GM12878 (cell line): Measurements from ENCODE around the gene THAP9. TPM values are rescaled to one million over a fixed set of nuclear protein-coding genes. Genes with fewer than 3 reads are reported as not detected.

ENCODE experiments used
- ATAC-seq: fragments of 200-7000 bp; cut with Tn5 transposase; 3 replicates; pipeline ENCODE4 v1.9.1; 2020; ENCODE audit warnings: mild to moderate bottlenecking, moderate library complexity
- BruUV-seq: library from RNA; stranded (reverse); fragments of 400-500 nt; replicated peaks from 2 replicates; lab custom pipeline; 2021; lab: Mats Ljungman, UMichigan
- CTCF ChIA-PET: fragments of 300-600 bp; sonication (Branson Sonifier 250); formaldehyde crosslinking; extraction: SDS; loops from one replicate; lab custom pipeline; 2021; ENCODE audit warnings: inconsistent platforms; lab: Yijun Ruan, JAX
- POLR2A ChIA-PET: fragments of 350-600 bp; formaldehyde crosslinking; extraction: SDS; loops from one replicate; lab custom pipeline; 2021; ENCODE audit warnings: inconsistent platforms; lab: Charles Lee
- RAD21 ChIA-PET: fragments of 300-600 bp; sonication (Branson Sonifier 250); formaldehyde crosslinking; loops from one replicate; lab custom pipeline; 2023; ENCODE audit warnings: antibody characterized with exemption; ENCODE audit not compliant: unreplicated experiment; lab: Charles Lee
- SMC1A ChIA-PET: fragments of 300-600 bp; sonication (Branson Sonifier 250); formaldehyde crosslinking; loops from one replicate; lab custom pipeline; 2023; ENCODE audit not compliant: unreplicated experiment, uncharacterized antibody; lab: Charles Lee
- DNase-seq: peaks from one replicate; pipeline ENCODE4 v3.0.0-alpha.2; 2011; ENCODE audit warnings: low read depth, low spot score
- FAIRE-seq: peaks from 3 replicates; lab custom pipeline; 2011; peaks lifted over from hg19 to GRCh38; lab: Jason Lieb, UNC
- H2AFZ ChIP-seq: 2 replicates; pipeline ENCODE4 v1.6.0; 2011; ENCODE audit warnings: low read depth, low read length, control low read depth; ENCODE audit not compliant: control insufficient read depth
- H3K27ac ChIP-seq: 2 replicates; pipeline ENCODE4 v1.5.1; 2011; ENCODE audit warnings: control low read depth; ENCODE audit not compliant: control insufficient read depth, insufficient read depth
- H3K27me3 ChIP-seq, 2 experiments: replicated peaks in 1 of 2; 2 replicates each; pipeline versions ENCODE4 v1.6.0 to v1.6.1; 2011; ENCODE audit warnings: low read length in 1 of 2; ENCODE audit not compliant: control insufficient read depth in 2 of 2, insufficient read depth in 2 of 2
- H3K36me3 ChIP-seq, 2 experiments: 2 replicates each; pipeline ENCODE4 v1.5.1; 2011; ENCODE audit warnings: low read length in 1 of 2; ENCODE audit not compliant: control insufficient read depth in 2 of 2, insufficient read depth in 2 of 2
- H3K4me1 ChIP-seq: 2 replicates; pipeline ENCODE4 v1.6.1; 2011; ENCODE audit warnings: mild to moderate bottlenecking, low read length, moderate library complexity, mixed read lengths; ENCODE audit not compliant: control insufficient read depth, insufficient read depth
- H3K4me2 ChIP-seq: 2 replicates; pipeline ENCODE4 v1.6.0; 2011; ENCODE audit warnings: control low read depth; ENCODE audit not compliant: control insufficient read depth, insufficient read depth
- H3K4me3 ChIP-seq: fragments of 200-600 bp; sonication (generic); 2 replicates; pipeline ENCODE4 v1.5.1; 2016
- H3K79me2 ChIP-seq: 2 replicates; pipeline ENCODE4 v1.6.0; 2011; ENCODE audit warnings: low read length; ENCODE audit not compliant: control insufficient read depth, insufficient read depth
- H3K9ac ChIP-seq: 2 replicates; pipeline ENCODE4 v1.8.0; 2011; ENCODE audit warnings: low read length, control low read depth, mixed read lengths; ENCODE audit not compliant: control insufficient read depth, insufficient read depth
- H3K9me3 ChIP-seq: replicated peaks from 3 replicates; pipeline ENCODE4 v1.5.1; 2011; ENCODE audit warnings: mild to moderate bottlenecking, low read length; ENCODE audit not compliant: control insufficient read depth, insufficient read depth
- H4K20me1 ChIP-seq: 2 replicates; pipeline ENCODE4 v1.6.0; 2011; ENCODE audit not compliant: control insufficient read depth, insufficient read depth
- CBX5 ChIP-seq: sonication (generic); IDR thresholded peaks from 2 replicates; pipeline ENCODE4 v1.6.1; 2016; ENCODE audit warnings: low read depth, moderate library complexity, mild to moderate bottlenecking, inconsistent platforms
- CREB1 ChIP-seq: IDR thresholded peaks from 2 replicates; pipeline ENCODE4 v1.6.1; 2012; ENCODE audit warnings: low read depth, mild to moderate bottlenecking, inconsistent platforms
- EP300 ChIP-seq, 2 experiments: fragments of 150-350 bp in 1 of 2; IDR thresholded peaks; 2 replicates each; pipeline ENCODE4 v1.6.1; 2011 to 2012; ENCODE audit warnings: low read depth in 2 of 2, low read length in 2 of 2, borderline replicate concordance in 1 of 2, improper control_type of control experiment in 1 of 2, inconsistent platforms in 1 of 2; ENCODE audit not compliant: control insufficient read depth in 1 of 2
- ESRRA ChIP-seq: IDR thresholded peaks from 2 replicates; pipeline ENCODE4 v1.6.1; 2012; ENCODE audit warnings: mild to moderate bottlenecking, low read length, improper control_type of control experiment
- HDAC6 ChIP-seq: fragments of 200-600 bp; sonication (generic); IDR thresholded peaks from one replicate; pipeline ENCODE4 v1.8.0; 2017; ENCODE audit warnings: antibody characterized with exemption; ENCODE audit not compliant: unreplicated experiment
- IRF4 ChIP-seq: IDR thresholded peaks from 2 replicates; pipeline ENCODE4 v1.6.1; 2011; ENCODE audit warnings: low read depth, low read length
- RFX5 ChIP-seq: IDR thresholded peaks from 2 replicates; pipeline ENCODE4 v1.6.1; 2011; ENCODE audit warnings: low read depth, low read length, improper control_type of control experiment
- SIX5 ChIP-seq: IDR thresholded peaks from 2 replicates; pipeline ENCODE4 v1.6.1; 2011; ENCODE audit warnings: mild to moderate bottlenecking, low read depth, low read length, moderate library complexity; ENCODE audit not compliant: severe bottlenecking
- SPI1 ChIP-seq: IDR thresholded peaks from 2 replicates; pipeline ENCODE4 v1.6.1; 2011; ENCODE audit warnings: low read depth, mild to moderate bottlenecking, low read length, moderate library complexity, borderline replicate concordance; ENCODE audit not compliant: insufficient read depth
- TCF12 ChIP-seq: IDR thresholded peaks from 2 replicates; pipeline ENCODE4 v1.6.1; 2011; ENCODE audit warnings: low read depth, mild to moderate bottlenecking, low read length
- WRNIP1 ChIP-seq: IDR thresholded peaks from 2 replicates; pipeline ENCODE4 v1.6.1; 2011; ENCODE audit warnings: low read depth, low read length, improper control_type of control experiment, borderline replicate concordance
- WGBS: methylation state at CpG from one replicate; pipeline ENCODE4 v1.1.6; 2016; ENCODE audit warnings: low lambda C conversion rate; ENCODE audit not compliant: insufficient replicate concordance, insufficient coverage; ENCODE audit errors: missing lambda C conversion rate; 5-methylcytosine and 5-hydroxymethylcytosine counted together
- in situ Hi-C: fragments of 300-500 bp; cut with MboI; formaldehyde crosslinking; loops from 9 replicates; pipeline ENCODE4 v1.14.3; 2018; ENCODE audit warnings: mixed read lengths
- intact Hi-C: fragments of 100-400 bp; cut with micrococcal nuclease; formaldehyde crosslinking; loops from one replicate; pipeline ENCODE4 v1.14.2; 2022; ENCODE audit not compliant: unreplicated experiment
- polyA plus RNA-seq, 11 experiments: library from polyadenylated mRNA; depleted of rRNA in 4 of 11; unstranded in 6 of 11; stranded (reverse) in 5 of 11; fragments of >200 nt; fragmentation: Nextera tagmentation in 4 of 11; fragmentation: Illumina TruSeq in 1 of 11; extraction: Ambion mirVana in 4 of 11; extraction: Trizol in 1 of 11; gene quantifications; 1 replicate in 1 of 11; 2 replicates in 10 of 11; pipeline versions ENCODE4 v1.2.1 to v1.2.3, GENCODE V29; 2011 to 2016; ENCODE audit warnings: inconsistent platforms in 2 of 11, missing spikeins in 2 of 11, low read depth in 1 of 11
- total RNA-seq, 4 experiments: library from RNA; depleted of rRNA in 3 of 4; stranded (reverse); fragments of >200 nt in 3 of 4; fragmentation: Illumina TruSeq in 1 of 4; extraction: Trizol in 1 of 4; gene quantifications; 2 replicates each; pipeline versions ENCODE4 v1.2.1 to v1.2.3, GENCODE V29; 2013 to 2021
- TF ChIP-seq, protein P1 (sequence below): fragments of 450-650 bp; formaldehyde crosslinking; IDR thresholded peaks from 2 replicates; pipeline ENCODE4 v1.4.0; 2022; ENCODE audit warnings: mild to moderate bottlenecking, moderate library complexity
- TF ChIP-seq, protein P2 (sequence below): fragments of 450-650 bp; IDR thresholded peaks from 2 replicates; pipeline ENCODE4 v1.6.1; 2016; ENCODE audit warnings: mild to moderate bottlenecking
- TF ChIP-seq, protein P3 (sequence below): IDR thresholded peaks from 2 replicates; pipeline ENCODE4 v1.6.1; 2011; ENCODE audit warnings: borderline replicate concordance, low read depth, mild to moderate bottlenecking, moderate library complexity, low read length; ENCODE audit not compliant: insufficient read depth, poor library complexity, severe bottlenecking
- TF ChIP-seq, protein P4 (sequence below): IDR thresholded peaks from 2 replicates; pipeline ENCODE4 v1.6.1; 2011; ENCODE audit warnings: mild to moderate bottlenecking, low read depth, low read length, moderate library complexity; ENCODE audit not compliant: insufficient replicate concordance

THAP9 gene
- total and polyA plus RNA-seq, 10 of the 15 experiments (the other 5 are each of a cell fraction or from before 2014, with no cell fraction given) = 2.1 to 4.9 (median 3.3) TPM

DNA sequence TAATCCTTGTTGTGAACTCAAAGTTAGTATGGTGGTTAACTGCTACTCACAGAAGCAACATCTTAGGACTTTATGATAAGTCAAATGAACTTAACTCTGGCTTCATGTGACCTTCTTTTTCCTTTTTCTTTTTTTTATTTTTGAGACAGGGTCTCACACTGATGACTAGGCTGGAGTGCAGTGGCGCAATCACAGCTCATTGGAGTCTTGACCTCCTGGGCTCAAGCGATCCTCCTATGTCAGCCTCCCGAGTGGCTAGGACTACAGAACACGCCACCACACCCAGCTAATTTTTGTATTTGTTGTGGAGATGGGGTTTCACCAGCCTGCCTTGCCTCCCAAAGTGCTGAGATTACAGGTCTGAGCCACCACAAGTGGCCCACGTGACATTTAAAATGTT is 32.0 kb upstream of the THAP9 start:
- no peaks in the 10 kb centered on the region for H3K27me3 ChIP-seq
- in situ Hi-C loops (no loop called here), intact Hi-C loops (no loop called here)
- no peak overlapping the region for H3K4me2 ChIP-seq
- no peak for FAIRE-seq
- H3K27ac ChIP-seq = no peak overlapping the region
- ChIA-PET POLR2A (interaction anchor here (0.7 kb wide), 1 partner anchor 42 kb away, joined by 3 read pairs; no protein-coding TSS in a partner anchor), CTCF (no interaction called here), RAD21 (no interaction called here), SMC1A (no interaction called here)
- H3K9ac ChIP-seq = no peak overlapping the region
- H3K4me3 ChIP-seq = no peak overlapping the region
- H3K79me2 ChIP-seq = no peaks in the 10 kb centered on the region
- peaks cover 3 to 30% of the 10 kb centered on the region in 2 experiments; a peak in 3 of 4 replicates for H3K36me3 ChIP-seq
- no TSS peak for BruUV-seq
- DNase-seq = no peak
- no peak for ATAC-seq
- peaks cover 8% of the 10 kb centered on the region for H3K4me1 ChIP-seq
- H3K9me3 ChIP-seq = no peaks in the 10 kb centered on the region
- no peak for TF ChIP-seq SPI1
- TF ChIP-seq, protein P1, sequence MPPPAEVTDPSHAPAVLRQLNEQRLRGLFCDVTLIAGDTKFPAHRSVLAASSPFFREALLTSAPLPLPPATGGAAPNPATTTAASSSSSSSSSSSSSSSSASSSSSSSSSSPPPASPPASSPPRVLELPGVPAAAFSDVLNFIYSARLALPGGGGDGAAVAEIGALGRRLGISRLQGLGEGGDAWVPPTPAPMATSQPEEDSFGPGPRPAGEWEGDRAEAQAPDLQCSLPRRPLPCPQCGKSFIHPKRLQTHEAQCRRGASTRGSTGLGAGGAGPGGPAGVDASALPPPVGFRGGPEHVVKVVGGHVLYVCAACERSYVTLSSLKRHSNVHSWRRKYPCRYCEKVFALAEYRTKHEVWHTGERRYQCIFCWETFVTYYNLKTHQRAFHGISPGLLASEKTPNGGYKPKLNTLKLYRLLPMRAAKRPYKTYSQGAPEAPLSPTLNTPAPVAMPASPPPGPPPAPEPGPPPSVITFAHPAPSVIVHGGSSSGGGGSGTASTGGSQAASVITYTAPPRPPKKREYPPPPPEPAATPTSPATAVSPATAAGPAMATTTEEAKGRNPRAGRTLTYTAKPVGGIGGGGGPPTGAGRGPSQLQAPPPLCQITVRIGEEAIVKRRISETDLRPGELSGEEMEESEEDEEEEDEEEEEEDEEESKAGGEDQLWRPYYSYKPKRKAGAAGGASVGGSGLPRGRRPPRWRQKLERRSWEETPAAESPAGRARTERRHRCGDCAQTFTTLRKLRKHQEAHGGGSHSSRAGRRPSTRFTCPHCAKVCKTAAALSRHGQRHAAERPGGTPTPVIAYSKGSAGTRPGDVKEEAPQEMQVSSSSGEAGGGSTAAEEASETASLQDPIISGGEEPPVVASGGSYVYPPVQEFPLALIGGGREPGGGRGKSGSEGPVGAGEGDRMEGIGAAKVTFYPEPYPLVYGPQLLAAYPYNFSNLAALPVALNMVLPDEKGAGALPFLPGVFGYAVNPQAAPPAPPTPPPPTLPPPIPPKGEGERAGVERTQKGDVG = no peak
- TF ChIP-seq TCF12 = no peak
- no peak for TF ChIP-seq HDAC6
- TF ChIP-seq IRF4 = no peak
- no peak for TF ChIP-seq CREB1
- TF ChIP-seq, protein P2, sequence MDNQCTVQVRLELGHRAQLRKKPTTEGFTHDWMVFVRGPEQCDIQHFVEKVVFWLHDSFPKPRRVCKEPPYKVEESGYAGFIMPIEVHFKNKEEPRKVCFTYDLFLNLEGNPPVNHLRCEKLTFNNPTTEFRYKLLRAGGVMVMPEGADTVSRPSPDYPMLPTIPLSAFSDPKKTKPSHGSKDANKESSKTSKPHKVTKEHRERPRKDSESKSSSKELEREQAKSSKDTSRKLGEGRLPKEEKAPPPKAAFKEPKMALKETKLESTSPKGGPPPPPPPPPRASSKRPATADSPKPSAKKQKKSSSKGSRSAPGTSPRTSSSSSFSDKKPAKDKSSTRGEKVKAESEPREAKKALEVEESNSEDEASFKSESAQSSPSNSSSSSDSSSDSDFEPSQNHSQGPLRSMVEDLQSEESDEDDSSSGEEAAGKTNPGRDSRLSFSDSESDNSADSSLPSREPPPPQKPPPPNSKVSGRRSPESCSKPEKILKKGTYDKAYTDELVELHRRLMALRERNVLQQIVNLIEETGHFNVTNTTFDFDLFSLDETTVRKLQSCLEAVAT = no peak
- TF ChIP-seq, protein P3, sequence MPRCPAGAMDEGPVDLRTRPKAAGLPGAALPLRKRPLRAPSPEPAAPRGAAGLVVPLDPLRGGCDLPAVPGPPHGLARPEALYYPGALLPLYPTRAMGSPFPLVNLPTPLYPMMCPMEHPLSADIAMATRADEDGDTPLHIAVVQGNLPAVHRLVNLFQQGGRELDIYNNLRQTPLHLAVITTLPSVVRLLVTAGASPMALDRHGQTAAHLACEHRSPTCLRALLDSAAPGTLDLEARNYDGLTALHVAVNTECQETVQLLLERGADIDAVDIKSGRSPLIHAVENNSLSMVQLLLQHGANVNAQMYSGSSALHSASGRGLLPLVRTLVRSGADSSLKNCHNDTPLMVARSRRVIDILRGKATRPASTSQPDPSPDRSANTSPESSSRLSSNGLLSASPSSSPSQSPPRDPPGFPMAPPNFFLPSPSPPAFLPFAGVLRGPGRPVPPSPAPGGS = no peak
- TF ChIP-seq RFX5 = no peak
- TF ChIP-seq ESRRA = no peak
- TF ChIP-seq, protein P4, sequence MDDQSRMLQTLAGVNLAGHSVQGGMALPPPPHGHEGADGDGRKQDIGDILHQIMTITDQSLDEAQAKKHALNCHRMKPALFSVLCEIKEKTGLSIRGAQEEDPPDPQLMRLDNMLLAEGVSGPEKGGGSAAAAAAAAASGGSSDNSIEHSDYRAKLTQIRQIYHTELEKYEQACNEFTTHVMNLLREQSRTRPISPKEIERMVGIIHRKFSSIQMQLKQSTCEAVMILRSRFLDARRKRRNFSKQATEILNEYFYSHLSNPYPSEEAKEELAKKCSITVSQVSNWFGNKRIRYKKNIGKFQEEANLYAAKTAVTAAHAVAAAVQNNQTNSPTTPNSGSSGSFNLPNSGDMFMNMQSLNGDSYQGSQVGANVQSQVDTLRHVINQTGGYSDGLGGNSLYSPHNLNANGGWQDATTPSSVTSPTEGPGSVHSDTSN = no peak
- no peak for TF ChIP-seq SIX5
- TF ChIP-seq CBX5 = no peak
- no peak for TF ChIP-seq WRNIP1
- no peak for TF ChIP-seq EP300 (IDR thresholded peaks at IDR 0.05; ENCODE audit: borderline replicate concordance in 1 of 2, control insufficient read depth in 1 of 2, low read depth in 2 of 2, low read length in 2 of 2)
- 97% methylated on average over 5 of the region's 5 CpGs for WGBS
- no peak overlapping the region for H2AFZ ChIP-seq
- no peaks in the 10 kb centered on the region for H4K20me1 ChIP-seq
